GM19324 (cell line): ENCODE results near the gene CFAP299.
"Not testable (repeated sequence)": the region's sequence is repeated elsewhere in the genome, so short reads cannot be mapped to it uniquely, and the experiment has no call there.

Source experiments
- ATAC-seq: cut with Tn5 transposase; IDR thresholded peaks from one replicate; pipeline ENCODE4 v1.9.1; 2021; ENCODE audit warnings: mild to moderate bottlenecking, moderate library complexity; ENCODE audit not compliant: unreplicated experiment, low FRiP score

The CFAP299 gene

GRCh38 chr4:80324171-80324570, 11.4 kb upstream of the CFAP299 start:
- ATAC-seq = no peak

- no peak for ATAC-seq
These were observed 3.8 kb upstream of the CFAP299 start for GRCh38 chr4:80331693-80332092.

- no peak for ATAC-seq
These were observed 2.4 kb upstream of the CFAP299 start for GRCh38 chr4:80333121-80333520.

GRCh38 chr4:80334568-80334967, 962 bp upstream of the CFAP299 start:
- ATAC-seq = no peak

GRCh38 chr4:80335226-80335553, 340 bp upstream of the CFAP299 start:
- ATAC-seq = no peak

GRCh38 chr4:80336582-80336981, 1.1 kb downstream of the CFAP299 start:
- ATAC-seq = no peak

- ATAC-seq = no peak
These were observed 4.5 kb downstream of the CFAP299 start for GRCh38 chr4:80340036-80340435.

GRCh38 chr4:80342684-80343083, 7.2 kb downstream of the CFAP299 start:
- ATAC-seq = not testable (repeated sequence)

- ATAC-seq = no peak
These were observed 8.4 kb downstream of the CFAP299 start for GRCh38 chr4:80343887-80344286.

- ATAC-seq = no peak
These were observed 24.6 kb downstream of the CFAP299 start for GRCh38 chr4:80360084-80360483.

GRCh38 chr4:80360900-80361299, 25.4 kb downstream of the CFAP299 start:
- ATAC-seq = no peak

GRCh38 chr4:80361329-80361900, 25.9 kb downstream of the CFAP299 start:
- ATAC-seq = no peak

GRCh38 chr4:80362578-80363181, 27.1 kb downstream of the CFAP299 start:
- ATAC-seq = no peak

- ATAC-seq = peak; percentile 76
These were observed 30.4 kb downstream of the CFAP299 start for GRCh38 chr4:80365928-80366327.

- ATAC-seq = no peak
These were observed 32.2 kb downstream of the CFAP299 start for GRCh38 chr4:80367737-80368136.

GRCh38 chr4:80370635-80371034, 35.1 kb downstream of the CFAP299 start:
- no peak for ATAC-seq

- ATAC-seq = no peak
These were observed 35.5 kb downstream of the CFAP299 start for GRCh38 chr4:80371046-80371445.

GRCh38 chr4:80374180-80374579, 38.6 kb downstream of the CFAP299 start:
- no peak for ATAC-seq

- ATAC-seq = no peak
These were observed 46.7 kb downstream of the CFAP299 start for GRCh38 chr4:80382090-80382832.

GRCh38 chr4:80385397-80386280, 50.1 kb downstream of the CFAP299 start:
- no peak for ATAC-seq

- ATAC-seq = no peak
These were observed 50.9 kb downstream of the CFAP299 start for GRCh38 chr4:80386281-80386886.
